ENCODE data around the gene RBP2.

GRCh38 chr3:139506766-139507165, 30.4 kb upstream of the RBP2 start:
- TF ChIP-seq CTCF (IDR thresholded peaks at IDR 0.05; ENCODE audit: low read depth, low read length, missing input control) (no peak), GABPA (IDR thresholded peaks at IDR 0.05 in 1 of 2, conservative IDR thresholded peaks at IDR 0.05 in 1 of 2) (no peak), MAX (IDR thresholded peaks at IDR 0.05) (no peak)
